AG04450 (cell line): ENCODE results near the gene TNFAIP3. TPM values are rescaled to one million over a fixed set of nuclear protein-coding genes. Genes with fewer than 3 reads are reported as not detected.

Experiments
- CTCF ChIA-PET: fragments of 300-600, 350-600 bp; formaldehyde crosslinking; extraction: SDS; loops from one replicate; lab custom pipeline; 2022; ENCODE audit warnings: antibody characterized with exemption, inconsistent platforms; lab: Charles Lee
- POLR2A ChIA-PET: fragments of 350-600 bp; formaldehyde crosslinking; extraction: SDS; loops from one replicate; lab custom pipeline; 2021; ENCODE audit warnings: antibody characterized with exemption, inconsistent platforms; lab: Yijun Ruan, JAX
- DNase-seq: peaks from one replicate; pipeline ENCODE4 v3.0.0-alpha.2; 2011; ENCODE audit warnings: low read depth, low spot score
- H3K27ac ChIP-seq: one replicate; pipeline ENCODE4 v1.5.1; 2012; ENCODE audit warnings: low read depth, low read length, control low read depth
- H3K27me3 ChIP-seq: one replicate; pipeline ENCODE4 v1.6.0; 2012; ENCODE audit warnings: low read length; ENCODE audit not compliant: control insufficient read depth, insufficient read depth
- H3K4me3 ChIP-seq: 2 replicates; pipeline ENCODE4 v1.5.1; 2011; ENCODE audit warnings: mild to moderate bottlenecking, low read depth, low read length, control low read depth
- H3K9me3 ChIP-seq: 2 replicates; pipeline ENCODE4 v1.5.1; 2012; ENCODE audit warnings: low read length; ENCODE audit not compliant: control insufficient read depth, insufficient read depth
- CTCF ChIP-seq: IDR thresholded peaks from 2 replicates; pipeline ENCODE4 v1.5.1; 2011; ENCODE audit warnings: low read depth, low read length, control low read depth, inconsistent platforms
- polyA plus RNA-seq: library from polyadenylated mRNA; depleted of rRNA; stranded (reverse); fragments of >200 nt; gene quantifications from 2 replicates; pipeline ENCODE4 v1.2.3, GENCODE V29; 2011

The TNFAIP3 gene
- polyA plus RNA-seq, 1 experiment = 16.7 TPM

- Histone ChIP-seq H3K27ac (no peak overlapping the region), H3K4me3 (no peak overlapping the region), H3K9me3 (no peaks in the 10 kb centered on the region), H3K27me3 (no peaks in the 10 kb centered on the region)
- no peak for TF ChIP-seq CTCF
- CTCF ChIA-PET = no interaction called here
- POLR2A ChIA-PET = no interaction called here
- DNase-seq = no peak
These were observed 38.9 kb upstream of the TNFAIP3 start for GRCh38 chr6:137827977-137828810.

GRCh38 chr6:137829641-137830083, 37.4 kb upstream of the TNFAIP3 start:
- Histone ChIP-seq H3K9me3 (no peaks in the 10 kb centered on the region), H3K27me3 (no peaks in the 10 kb centered on the region), H3K4me3 (no peak overlapping the region), H3K27ac (no peak overlapping the region)
- POLR2A ChIA-PET = no interaction called here
- CTCF ChIA-PET = interaction anchor here (1.5 kb wide), 1 partner anchor 122 kb away, joined by 3 read pairs; no protein-coding TSS in a partner anchor
- DNase-seq = no peak
- TF ChIP-seq CTCF = no peak

GRCh38 chr6:137830511-137830911, 36.5 kb upstream of the TNFAIP3 start:
- ChIA-PET POLR2A (no interaction called here), CTCF (interaction anchor here (0.6 kb wide), 1 partner anchor 149 kb away, joined by 3 read pairs; no protein-coding TSS in a partner anchor)

DNA sequence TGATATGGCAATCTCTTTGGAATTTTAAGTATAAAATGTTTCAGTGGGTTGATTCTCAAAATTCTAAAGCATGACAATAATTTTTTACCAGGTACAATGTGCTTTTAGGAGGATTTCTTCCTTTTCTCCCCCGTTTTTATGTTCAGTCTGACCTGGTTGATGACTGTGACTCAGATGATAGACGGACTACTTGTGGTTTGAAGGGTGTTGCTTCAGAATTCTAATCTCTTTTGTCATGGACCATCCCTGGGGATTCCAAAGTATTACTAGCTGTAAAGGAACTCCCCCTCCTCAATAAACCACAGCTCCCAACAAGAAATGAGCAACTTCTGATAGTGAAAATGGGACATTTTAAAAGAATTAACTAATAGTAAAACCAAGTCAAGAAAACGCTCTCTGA, 34.9 kb upstream of the TNFAIP3 start:
- Histone ChIP-seq H3K27ac (no peak overlapping the region), H3K4me3 (no peak overlapping the region), H3K27me3 (no peaks in the 10 kb centered on the region), H3K9me3 (no peaks in the 10 kb centered on the region)
- ChIA-PET POLR2A (interaction anchor here (0.6 kb wide), 1 partner anchor 1302 kb away, joined by 5 read pairs; no protein-coding TSS in a partner anchor), CTCF (no interaction called here)
- no peak for TF ChIP-seq CTCF
- DNase-seq = no peak

More at GRCh38 chr6:137830511-137830911, 36.5 kb upstream of the TNFAIP3 start:
- no peaks in the 10 kb centered on the region for H3K9me3 ChIP-seq
- H3K4me3 ChIP-seq = no peak overlapping the region
- no peaks in the 10 kb centered on the region for H3K27me3 ChIP-seq
- H3K27ac ChIP-seq = no peak overlapping the region
- no peak for TF ChIP-seq CTCF
- no peak for DNase-seq

- DNase-seq = no peak
- ChIA-PET CTCF (no interaction called here), POLR2A (no interaction called here)
- Histone ChIP-seq H3K27ac (no peak overlapping the region), H3K27me3 (no peaks in the 10 kb centered on the region), H3K9me3 (no peaks in the 10 kb centered on the region), H3K4me3 (no peak overlapping the region)
- no peak for TF ChIP-seq CTCF
These were observed 32.6 kb upstream of the TNFAIP3 start for GRCh38 chr6:137834508-137834907.
